ENCODE results near the gene ATXN1L. TPM values are rescaled to one million over a fixed set of nuclear protein-coding genes. Genes with fewer than 3 reads are reported as not detected.

The ATXN1L gene, protein sequence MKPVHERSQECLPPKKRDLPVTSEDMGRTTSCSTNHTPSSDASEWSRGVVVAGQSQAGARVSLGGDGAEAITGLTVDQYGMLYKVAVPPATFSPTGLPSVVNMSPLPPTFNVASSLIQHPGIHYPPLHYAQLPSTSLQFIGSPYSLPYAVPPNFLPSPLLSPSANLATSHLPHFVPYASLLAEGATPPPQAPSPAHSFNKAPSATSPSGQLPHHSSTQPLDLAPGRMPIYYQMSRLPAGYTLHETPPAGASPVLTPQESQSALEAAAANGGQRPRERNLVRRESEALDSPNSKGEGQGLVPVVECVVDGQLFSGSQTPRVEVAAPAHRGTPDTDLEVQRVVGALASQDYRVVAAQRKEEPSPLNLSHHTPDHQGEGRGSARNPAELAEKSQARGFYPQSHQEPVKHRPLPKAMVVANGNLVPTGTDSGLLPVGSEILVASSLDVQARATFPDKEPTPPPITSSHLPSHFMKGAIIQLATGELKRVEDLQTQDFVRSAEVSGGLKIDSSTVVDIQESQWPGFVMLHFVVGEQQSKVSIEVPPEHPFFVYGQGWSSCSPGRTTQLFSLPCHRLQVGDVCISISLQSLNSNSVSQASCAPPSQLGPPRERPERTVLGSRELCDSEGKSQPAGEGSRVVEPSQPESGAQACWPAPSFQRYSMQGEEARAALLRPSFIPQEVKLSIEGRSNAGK
- 13.5 to 19.6 TPM (median 16.3 TPM) in 5 replicates for total RNA-seq (2022; extraction: Qiagen RNA extraction; ENCODE audit: low read depth)

DNA sequence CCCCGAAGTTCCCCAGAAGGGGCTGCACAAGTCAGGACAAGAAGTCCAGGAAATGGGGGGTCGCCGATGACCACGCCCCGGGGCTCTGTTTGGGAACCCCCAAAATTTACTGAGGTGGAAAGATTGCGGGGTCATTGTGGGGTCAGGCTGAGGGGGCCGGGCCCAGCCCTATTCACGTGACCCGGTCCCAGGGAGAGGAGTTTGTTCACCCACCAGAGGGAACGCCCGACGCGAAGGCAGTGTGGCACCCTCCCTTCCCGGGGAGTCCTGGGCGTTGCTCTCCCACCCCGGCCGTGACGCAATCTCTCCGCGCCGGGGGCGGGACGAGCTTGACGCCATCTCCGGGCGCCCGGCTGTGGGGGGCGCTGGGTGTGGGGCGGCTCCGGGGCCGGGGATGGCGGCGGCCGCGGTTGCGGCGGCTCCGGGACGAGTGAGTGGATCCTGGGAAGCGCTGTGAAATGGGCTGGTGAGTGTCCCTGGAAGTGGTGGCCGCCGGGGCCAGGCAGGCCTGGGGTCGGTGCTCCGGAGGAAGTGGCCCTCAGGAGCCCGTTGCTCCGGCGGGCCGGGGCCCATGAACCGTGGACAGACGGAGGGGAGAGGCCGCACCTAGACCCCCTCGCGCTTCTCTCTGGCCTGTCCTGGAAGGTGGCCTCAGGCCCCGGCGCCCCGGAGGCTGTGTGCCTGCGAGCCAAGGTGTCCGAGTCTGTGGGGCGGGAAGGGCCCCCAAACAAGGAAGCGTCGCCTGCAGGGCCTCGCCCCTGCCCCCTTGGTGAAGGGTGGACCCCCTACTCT lies at the start of gene ATXN1L:
Gene ATXN1L (plus strand): TSS at position 338 of the 792 bp plus-strand sequence. CDS start 3,765 bp downstream, outside the sequence.

DNA sequence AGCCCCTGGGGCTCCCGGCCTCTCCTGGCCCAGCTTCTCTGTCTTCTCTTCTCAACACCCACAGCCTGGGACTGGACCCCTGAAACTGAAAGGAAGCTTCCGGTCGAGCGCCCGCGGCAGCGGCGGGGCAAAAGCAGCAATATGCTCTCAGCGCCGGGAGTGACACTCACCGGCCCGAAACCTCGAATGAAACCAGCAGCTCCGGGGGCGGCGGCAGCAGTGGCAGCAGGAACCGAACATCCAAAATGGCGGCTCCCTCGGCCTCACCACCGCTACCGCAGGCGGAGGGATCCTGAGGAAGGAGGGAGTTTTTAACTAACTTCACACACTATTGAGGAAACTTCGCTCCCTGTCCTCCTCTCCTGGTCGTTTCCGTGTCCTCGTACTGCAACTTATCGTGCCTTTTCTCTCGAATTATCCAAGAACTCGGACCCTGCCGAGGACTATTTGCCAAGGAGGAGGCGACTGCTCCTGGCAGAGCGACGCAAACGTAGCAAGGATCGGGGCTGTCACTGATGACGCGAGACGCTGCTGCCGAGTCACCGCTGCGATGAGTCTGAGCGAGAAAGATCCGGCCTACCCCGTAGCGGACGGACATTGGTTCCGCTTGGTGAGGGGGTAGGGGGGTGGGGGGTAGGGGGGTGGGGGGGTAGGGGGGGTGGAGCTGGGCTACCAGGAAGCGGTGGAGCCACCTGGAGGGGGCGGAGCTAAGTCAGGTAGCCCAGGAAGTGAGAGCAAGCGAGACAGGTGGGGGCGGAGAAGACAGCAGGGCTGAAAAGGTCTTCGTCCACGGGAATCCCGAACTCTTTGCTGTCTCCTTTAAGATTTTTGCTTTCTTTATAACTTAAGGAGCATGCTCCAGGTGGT lies 37.0 kb upstream of the ATXN1L start, which contains the start of gene AP1G1:
Gene AP1G1 (minus strand): TSS at position 242 of the 867 bp plus-strand sequence. CDS start 19,355 bp downstream, outside the sequence.

DNA sequence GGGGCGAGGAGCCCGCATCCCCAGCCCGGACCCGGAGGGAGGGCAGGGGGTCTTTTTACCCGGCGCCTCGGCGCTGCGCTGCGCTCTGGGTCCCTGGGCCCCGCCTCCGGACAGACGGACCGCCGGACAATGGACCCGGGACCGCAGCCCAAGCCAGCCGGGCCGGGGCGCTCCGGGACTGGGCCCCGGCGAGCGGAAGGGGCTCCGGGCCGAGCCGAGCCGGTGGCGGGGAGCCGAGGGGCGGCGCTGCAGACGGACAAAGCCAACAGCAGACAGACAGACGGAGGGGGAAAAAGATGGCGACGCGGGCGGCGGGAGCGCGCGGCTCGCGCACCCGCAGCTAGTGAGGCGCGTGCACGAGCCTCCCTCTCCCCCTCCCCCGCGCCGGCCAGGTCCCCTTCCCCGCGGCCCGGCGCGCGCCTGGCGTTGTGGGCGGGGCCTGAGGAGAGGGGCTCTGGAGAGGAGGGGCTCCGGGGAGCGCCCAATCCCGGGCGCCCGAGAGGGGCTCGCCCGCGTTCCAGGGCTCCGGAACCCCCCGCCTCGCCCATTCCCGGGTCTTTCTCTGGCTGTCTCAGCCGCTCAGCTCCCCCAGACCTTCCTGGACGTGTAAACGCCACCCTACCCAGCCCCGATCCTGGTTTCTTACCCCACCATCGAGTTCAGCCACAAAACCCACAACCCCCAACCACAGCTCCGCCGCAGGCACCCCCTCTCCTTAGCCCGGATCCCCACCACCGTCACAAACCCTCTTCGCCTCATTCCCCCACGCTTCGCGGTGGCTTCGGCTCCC lies 38.3 kb downstream of the ATXN1L start, which contains the start of gene ZNF821:
Gene ZNF821 (minus strand): TSS at position 334 of the 790 bp plus-strand sequence. CDS start 4,236 bp downstream, outside the sequence.

DNA sequence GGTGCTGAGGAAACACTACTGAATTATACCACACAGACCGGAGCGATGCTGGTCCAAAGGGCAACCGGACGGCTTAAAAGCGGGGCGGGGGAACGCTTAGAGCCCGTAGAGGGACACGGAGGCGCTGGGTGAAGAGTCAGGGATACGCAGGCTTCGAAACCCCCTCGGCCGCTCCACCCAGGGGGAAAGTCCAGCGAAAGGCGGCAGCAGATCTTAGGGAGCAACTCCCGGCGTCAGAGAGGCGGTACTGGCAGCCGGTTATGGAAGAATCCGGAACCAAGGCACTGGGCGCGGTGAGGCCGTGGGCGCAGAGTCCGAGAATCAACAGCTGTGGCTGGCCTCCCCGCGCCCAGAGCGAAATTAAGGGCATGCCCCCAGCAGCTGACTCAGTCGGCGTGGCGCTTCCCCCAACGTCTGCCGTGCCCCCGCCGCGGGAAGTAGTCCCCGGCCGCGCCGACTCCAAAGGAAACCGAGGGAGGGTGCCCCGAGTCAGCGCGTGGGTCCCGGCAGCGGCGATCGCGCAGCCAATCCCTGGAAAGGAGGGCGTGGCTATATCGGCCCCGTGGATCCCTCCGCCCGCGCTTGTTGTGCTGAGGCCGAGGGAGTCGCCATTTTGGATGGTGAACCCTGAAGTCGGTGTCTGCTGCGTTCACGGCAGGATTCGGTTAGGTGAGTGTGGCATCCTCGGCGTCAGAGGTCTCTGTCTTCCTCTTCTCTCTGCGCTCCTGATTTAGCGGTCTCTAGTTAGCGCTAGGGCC lies 49.3 kb downstream of the ATXN1L start, which contains the start of gene IST1:
Gene IST1 (plus strand): TSS at position 611 of the 758 bp plus-strand sequence. CDS start 20,110 bp downstream, outside the sequence.

Other genes starting within 250 kb of the ATXN1L start
- gene MARVELD3, start 219.8 kb upstream of the ATXN1L start, total RNA-seq (2022; extraction: Qiagen RNA extraction; ENCODE audit: low read depth), result 0.08 to 0.52 TPM (median 0.41 TPM) in 4 of 5 replicates, not detected in the other
- 8.2 to 11.9 TPM (median 9.8 TPM) in 5 replicates for gene PHLPP2, start 121.3 kb upstream of the ATXN1L start, total RNA-seq (2022; extraction: Qiagen RNA extraction; ENCODE audit: low read depth)
- 47.9 to 60.1 TPM (median 49.0 TPM) in 5 replicates for gene AP1G1, start 37.1 kb upstream of the ATXN1L start, total RNA-seq (2022; extraction: Qiagen RNA extraction; ENCODE audit: low read depth)
- 2.9 to 4.7 TPM (median 4.1 TPM) in 5 replicates for gene ZNF821, start 38.2 kb downstream of the ATXN1L start, total RNA-seq (2022; extraction: Qiagen RNA extraction; ENCODE audit: low read depth)
- 155 to 188 TPM (median 168 TPM) in 5 replicates for gene IST1, start 49.6 kb downstream of the ATXN1L start, total RNA-seq (2022; extraction: Qiagen RNA extraction; ENCODE audit: low read depth)
- not detected in 5 replicates for gene PKD1L3, start 154.4 kb downstream of the ATXN1L start, total RNA-seq (2022; extraction: Qiagen RNA extraction; ENCODE audit: low read depth)
- gene DHODH, start 162.8 kb downstream of the ATXN1L start, total RNA-seq (2022; extraction: Qiagen RNA extraction; ENCODE audit: low read depth), result 11.5 to 15.6 TPM (median 14.2 TPM) in 5 replicates
- gene HP, start 208.5 kb downstream of the ATXN1L start, total RNA-seq (2022; extraction: Qiagen RNA extraction; ENCODE audit: low read depth), result 0.51 TPM in 1 of 5 replicates, not detected in the others
- not detected in 5 replicates for gene HPR, start 217.2 kb downstream of the ATXN1L start, total RNA-seq (2022; extraction: Qiagen RNA extraction; ENCODE audit: low read depth)
- gene TXNL4B, start 247.6 kb downstream of the ATXN1L start, total RNA-seq (2022; extraction: Qiagen RNA extraction; ENCODE audit: low read depth), result 18.7 to 22.6 TPM (median 21.1 TPM) in 5 replicates
- 43.6 to 56.4 TPM (median 54.9 TPM) in 5 replicates for gene DHX38, start 247.9 kb downstream of the ATXN1L start, total RNA-seq (2022; extraction: Qiagen RNA extraction; ENCODE audit: low read depth)

Measured in A549 treated with ZK216348 at 1 μM for 4 hours (cell line).